Breast epithelium (tissue), 4 donors: Measurements from ENCODE around the gene RGPD8. TPM values are rescaled to one million over a fixed set of nuclear protein-coding genes. Genes with fewer than 3 reads are reported as not detected.

Experiments used
- DNase-seq, 2 donors: peaks; one replicate each; pipeline ENCODE4 v3.0.0-alpha.2; 2019; ENCODE audit warnings: low spot score in 2 of 2
- H3K27ac ChIP-seq, 2 donors: fragments of 200-600 bp; sonication (generic) in 1 of 2; one replicate each; pipeline ENCODE4 v1.5.1; 2016 to 2019; ENCODE audit warnings: mild to moderate bottlenecking in 1 of 2
- H3K27me3 ChIP-seq, 2 donors: fragments of 200-600 bp; sonication (generic) in 1 of 2; one replicate each; pipeline versions ENCODE4 v1.5.1 to v1.6.0; 2017 to 2019; ENCODE audit warnings: control low read depth in 1 of 2, mild to moderate bottlenecking in 1 of 2
- H3K36me3 ChIP-seq: fragments of 200-600 bp; one replicate; pipeline ENCODE4 v1.5.1; 2019
- H3K4me1 ChIP-seq, 2 donors: fragments of 200-600 bp; sonication (generic); one replicate each; pipeline ENCODE4 v1.5.1; 2016 to 2019; ENCODE audit warnings: control low read depth in 1 of 2
- H3K4me3 ChIP-seq, 3 donors: fragments of 200-600 bp; sonication (generic); 1 replicate in 2 of 3; 2 replicates in 1 of 3; pipeline ENCODE4 v1.5.1; 2016 to 2019; ENCODE audit warnings: mild to moderate bottlenecking in 3 of 3, moderate library complexity in 2 of 3
- H3K9me3 ChIP-seq, 2 donors: fragments of 200-600 bp; sonication (generic) in 1 of 2; one replicate each; pipeline ENCODE4 v1.5.1; 2016 to 2019; ENCODE audit warnings: control low read depth in 1 of 2
- POLR2A ChIP-seq: fragments of 450-650 bp; IDR thresholded peaks from one replicate; pipeline ENCODE4 v1.6.1; 2016; ENCODE audit warnings: antibody characterized with exemption, mild to moderate bottlenecking, moderate library complexity
- POLR2AphosphoS5 ChIP-seq, 3 donors: sonication (generic); formaldehyde crosslinking; IDR thresholded peaks; one replicate each; pipeline ENCODE4 v1.6.1; 2017; ENCODE audit warnings: antibody characterized with exemption in 3 of 3
- intact Hi-C: fragments of 100-400 bp; cut with DNase I; formaldehyde crosslinking; loops from one replicate; pipeline ENCODE4 v1.15.1; 2023; ENCODE audit warnings: low total_unique reads
- total RNA-seq, 3 donors: library from RNA; depleted of rRNA; stranded (reverse); fragments of >200 nt; gene quantifications; one replicate each; pipeline ENCODE4 v1.1.0, GENCODE V29; 2016
- TF ChIP-seq, protein P1 (sequence below), 3 donors: fragments of 450-650 bp; IDR thresholded peaks; one replicate each; pipeline ENCODE4 v1.5.1; 2016 to 2017; ENCODE audit warnings: antibody characterized with exemption in 3 of 3, mild to moderate bottlenecking in 3 of 3, moderate library complexity in 3 of 3

The RGPD8 gene
- total RNA-seq, 3 donors from 2014 or later, result 30.4 to 48.9 (median 40.0) TPM

DNA sequence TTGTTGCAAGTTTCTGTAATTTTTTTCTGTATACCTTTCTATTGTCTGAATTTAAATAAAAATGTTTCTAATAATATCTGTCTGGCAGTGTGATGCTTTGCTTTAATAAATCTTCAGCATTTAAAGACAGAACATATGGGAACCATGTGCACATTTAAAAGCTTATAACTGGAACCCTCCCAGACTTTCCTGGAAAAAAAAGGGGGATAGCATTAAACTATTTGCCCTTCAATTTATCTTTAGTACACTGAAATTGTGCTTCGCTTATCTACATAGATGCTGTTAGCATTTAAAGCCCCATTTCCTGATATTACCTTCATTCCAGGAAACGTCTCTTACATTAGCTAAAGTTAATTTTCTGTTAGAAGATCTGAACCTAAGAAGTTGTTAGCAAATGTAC is 93.5 kb downstream of the RGPD8 start:
- no peak for DNase-seq
- TF ChIP-seq POLR2AphosphoS5 (IDR thresholded peaks at IDR 0.05) (no peak), POLR2A (no peak)
- TF ChIP-seq, protein P1, sequence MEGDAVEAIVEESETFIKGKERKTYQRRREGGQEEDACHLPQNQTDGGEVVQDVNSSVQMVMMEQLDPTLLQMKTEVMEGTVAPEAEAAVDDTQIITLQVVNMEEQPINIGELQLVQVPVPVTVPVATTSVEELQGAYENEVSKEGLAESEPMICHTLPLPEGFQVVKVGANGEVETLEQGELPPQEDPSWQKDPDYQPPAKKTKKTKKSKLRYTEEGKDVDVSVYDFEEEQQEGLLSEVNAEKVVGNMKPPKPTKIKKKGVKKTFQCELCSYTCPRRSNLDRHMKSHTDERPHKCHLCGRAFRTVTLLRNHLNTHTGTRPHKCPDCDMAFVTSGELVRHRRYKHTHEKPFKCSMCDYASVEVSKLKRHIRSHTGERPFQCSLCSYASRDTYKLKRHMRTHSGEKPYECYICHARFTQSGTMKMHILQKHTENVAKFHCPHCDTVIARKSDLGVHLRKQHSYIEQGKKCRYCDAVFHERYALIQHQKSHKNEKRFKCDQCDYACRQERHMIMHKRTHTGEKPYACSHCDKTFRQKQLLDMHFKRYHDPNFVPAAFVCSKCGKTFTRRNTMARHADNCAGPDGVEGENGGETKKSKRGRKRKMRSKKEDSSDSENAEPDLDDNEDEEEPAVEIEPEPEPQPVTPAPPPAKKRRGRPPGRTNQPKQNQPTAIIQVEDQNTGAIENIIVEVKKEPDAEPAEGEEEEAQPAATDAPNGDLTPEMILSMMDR (IDR thresholded peaks at IDR 0.05), result no peak
- intact Hi-C loops, result no loop called here

DNA sequence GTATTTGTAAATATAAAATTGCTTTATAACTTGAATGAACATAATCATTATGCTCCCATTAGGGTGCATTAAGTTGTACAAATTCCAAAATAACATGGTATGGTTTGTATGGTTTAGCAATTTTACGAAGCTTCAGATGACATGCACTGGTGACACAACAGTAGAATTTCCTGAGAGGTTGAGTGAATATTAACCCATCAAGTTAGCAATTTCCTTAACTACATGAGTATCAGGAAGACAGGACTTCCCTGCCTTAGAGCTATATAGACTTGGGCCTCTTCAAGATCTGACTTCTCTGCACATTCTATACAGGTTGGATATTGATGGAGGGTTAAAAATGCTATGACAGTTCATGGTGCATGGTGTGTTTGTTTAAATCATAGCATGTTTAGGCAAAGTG is 97.8 kb downstream of the RGPD8 start:
- TF ChIP-seq POLR2AphosphoS5 (IDR thresholded peaks at IDR 0.05) (no peak), POLR2A (no peak)
- TF ChIP-seq, protein P1 (IDR thresholded peaks at IDR 0.05), result no peak
- no peaks in the 10 kb centered on the region for H3K36me3 ChIP-seq
- no peaks in the 10 kb centered on the region for H3K4me1 ChIP-seq
- DNase-seq, result no peak
- intact Hi-C loops, result no loop called here
- no peak overlapping the region for H3K4me3 ChIP-seq
- H3K9me3 ChIP-seq, result no peaks in the 10 kb centered on the region
- no peak overlapping the region for H3K27ac ChIP-seq
- no peaks in the 10 kb centered on the region for H3K27me3 ChIP-seq

More for the DNA sequence above, 93.5 kb downstream of the RGPD8 start:
- Histone ChIP-seq H3K9me3 (no peaks in the 10 kb centered on the region), H3K4me3 (no peak overlapping the region), H3K27me3 (no peaks in the 10 kb centered on the region), H3K36me3 (no peaks in the 10 kb centered on the region), H3K4me1 (no peaks in the 10 kb centered on the region), H3K27ac (no peak overlapping the region)

DNA sequence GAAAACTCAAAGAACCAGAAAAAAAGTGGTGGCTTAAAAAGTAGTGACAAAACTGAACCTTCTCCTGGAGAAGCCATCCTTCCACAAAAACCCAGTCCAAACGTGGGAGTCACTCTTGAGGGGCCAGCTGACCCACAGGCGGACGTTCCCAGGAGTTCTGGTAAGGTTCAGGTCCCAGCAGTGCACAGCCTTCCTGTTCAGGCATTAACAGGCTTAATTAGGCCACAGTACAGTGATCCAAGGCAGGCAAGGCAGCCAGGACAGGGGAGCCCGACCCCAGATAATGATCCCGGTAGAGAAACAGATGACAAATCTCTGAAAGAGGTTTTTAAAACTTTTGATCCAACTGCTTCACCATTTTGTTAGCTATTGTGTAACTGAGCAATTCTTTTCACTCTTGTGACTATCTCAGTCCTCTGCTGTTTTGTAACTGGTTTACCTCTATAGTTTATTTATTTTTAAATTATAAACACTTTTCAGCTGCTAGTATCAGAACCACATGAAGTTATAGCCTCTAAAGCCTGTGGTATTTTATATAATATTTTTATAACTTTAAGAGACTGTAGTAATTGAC is 101.2 kb downstream of the RGPD8 start:
- Histone ChIP-seq H3K36me3 (no peaks in the 10 kb centered on the region), H3K4me1 (no peaks in the 10 kb centered on the region), H3K9me3 (no peaks in the 10 kb centered on the region), H3K27me3 (no peaks in the 10 kb centered on the region), H3K4me3 (no peak overlapping the region), H3K27ac (no peak overlapping the region)
- DNase-seq, result no peak
- TF ChIP-seq POLR2A, result no peak
- no peak for TF ChIP-seq POLR2AphosphoS5 (IDR thresholded peaks at IDR 0.05)
- TF ChIP-seq, protein P1 (IDR thresholded peaks at IDR 0.05), result no peak
- intact Hi-C loops, result no loop called here

DNA sequence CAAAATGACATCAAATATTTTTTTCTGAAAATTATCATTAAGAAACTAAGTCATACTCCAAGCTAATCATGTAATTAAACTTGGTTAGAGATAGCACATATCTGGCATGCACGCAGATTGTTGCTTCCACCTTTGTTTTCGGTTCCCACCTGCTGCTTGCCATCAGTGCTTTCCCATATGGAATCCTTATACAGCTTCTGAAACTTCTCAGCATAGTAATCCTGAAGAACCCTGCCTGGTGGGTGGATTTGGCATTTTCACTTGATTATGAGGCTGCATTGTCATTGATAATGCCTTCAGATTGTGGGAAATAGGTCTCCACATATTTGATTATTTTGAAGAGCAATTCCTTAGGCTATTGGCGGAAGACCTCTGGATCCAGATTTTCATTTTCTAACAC is 110.5 kb downstream of the RGPD8 start:
- Histone ChIP-seq H3K27ac (no peak overlapping the region), H3K9me3 (no peaks in the 10 kb centered on the region), H3K36me3 (no peaks in the 10 kb centered on the region), H3K4me1 (no peaks in the 10 kb centered on the region), H3K27me3 (no peaks in the 10 kb centered on the region), H3K4me3 (no peak overlapping the region)
- no peak for DNase-seq
- TF ChIP-seq, protein P1 (IDR thresholded peaks at IDR 0.05), result no peak
- TF ChIP-seq POLR2A (no peak), POLR2AphosphoS5 (IDR thresholded peaks at IDR 0.05) (no peak)
- intact Hi-C loops, result no loop called here

DNA sequence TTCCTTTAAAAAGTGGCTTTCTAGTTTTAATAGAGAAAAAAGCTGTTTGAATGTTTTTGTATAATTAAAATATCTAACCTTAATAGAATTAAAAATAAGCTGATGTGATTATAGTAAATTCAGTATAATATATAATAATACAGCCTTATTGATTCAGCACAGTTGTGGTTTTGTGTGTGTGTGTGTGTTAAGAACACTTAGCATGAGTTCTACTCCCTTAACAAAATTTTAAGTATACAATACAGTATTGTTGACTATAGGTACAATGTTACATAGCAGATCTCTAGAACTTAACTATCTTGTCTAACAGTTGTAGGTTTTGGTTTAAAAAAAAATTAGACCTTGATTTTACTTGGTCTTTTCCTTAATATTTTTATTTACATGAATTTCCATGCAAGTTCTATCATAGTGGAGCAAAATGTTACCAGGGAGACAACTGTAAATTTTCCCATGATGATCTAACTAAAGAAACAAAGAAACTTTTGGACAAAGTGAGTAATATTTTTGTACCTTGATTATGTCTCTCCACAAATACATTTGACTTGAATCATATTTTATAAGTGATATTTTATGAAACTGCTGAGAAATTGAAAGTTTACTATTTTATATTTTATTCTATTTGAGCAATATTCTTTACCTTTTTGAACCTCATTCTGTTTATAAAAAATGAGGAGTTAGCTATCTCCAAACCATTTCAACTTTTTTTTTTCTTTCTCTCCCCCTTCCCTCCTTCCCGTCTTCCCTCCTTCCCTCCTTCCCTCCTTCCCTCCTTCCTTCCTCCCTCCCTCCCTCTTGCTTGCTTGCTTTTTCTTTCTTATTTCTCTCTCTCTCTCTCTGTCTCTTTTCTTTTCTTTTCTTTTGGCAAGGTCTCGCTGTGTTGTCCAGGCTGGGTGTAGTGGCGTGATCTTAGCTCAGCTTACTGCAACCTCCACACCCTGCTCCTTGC is 111.8 kb downstream of the RGPD8 start:
- intact Hi-C loops, result no loop called here
- Histone ChIP-seq H3K4me3 (no peak overlapping the region), H3K36me3 (no peaks in the 10 kb centered on the region), H3K9me3 (no peaks in the 10 kb centered on the region), H3K4me1 (no peaks in the 10 kb centered on the region), H3K27ac (no peak overlapping the region), H3K27me3 (no peaks in the 10 kb centered on the region)
- TF ChIP-seq, protein P1 (IDR thresholded peaks at IDR 0.05), result no peak
- TF ChIP-seq POLR2A (no peak), POLR2AphosphoS5 (IDR thresholded peaks at IDR 0.05) (no peak)
- DNase-seq, result no peak
